Measurements from ENCODE around the gene MYO3A. TPM values are rescaled to one million over a fixed set of nuclear protein-coding genes. Genes with fewer than 3 reads are reported as not detected.

The MYO3A gene
- total RNA-seq, 2 experiments from 2014 or later: not detected

DNA sequence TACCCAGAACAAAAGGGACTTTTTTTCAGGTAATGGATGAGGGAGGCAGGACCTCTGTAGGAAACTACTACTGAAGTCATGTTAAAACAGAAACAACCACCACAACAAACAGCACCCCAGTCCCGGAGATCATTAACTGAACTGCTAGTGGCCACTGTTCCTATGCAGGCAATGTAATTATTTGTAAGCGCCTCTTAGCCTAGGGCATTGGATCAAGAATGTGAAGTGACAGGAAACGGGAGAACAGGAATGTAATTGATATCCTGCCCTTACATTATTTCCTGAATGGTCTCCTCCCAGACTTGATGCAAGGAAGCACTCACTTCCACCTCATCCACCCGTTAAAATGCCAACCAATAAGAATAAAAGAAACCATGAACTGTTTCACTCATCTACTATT, 265.8 kb downstream of the MYO3A start:
- Mint-ChIP-seq H3K4me1 (ENCODE audit: low read depth) (no peaks in the 10 kb centered on the region), H3K27me3 (peaks cover 2% of the 10 kb centered on the region), H3K9me3 (no peaks in the 10 kb centered on the region), H3K4me3 (no peak overlapping the region), H3K27ac (no peak overlapping the region), H3K36me3 (ENCODE audit: low read depth) (no peaks in the 10 kb centered on the region)
- CTCF ChIA-PET: no interaction called here
- intact Hi-C loops (cut with micrococcal nuclease): no loop called here
- POLR2A ChIA-PET: no interaction called here
- ATAC-seq (no peak), DNase-seq (no peak)
- TF ChIP-seq, protein P1, sequence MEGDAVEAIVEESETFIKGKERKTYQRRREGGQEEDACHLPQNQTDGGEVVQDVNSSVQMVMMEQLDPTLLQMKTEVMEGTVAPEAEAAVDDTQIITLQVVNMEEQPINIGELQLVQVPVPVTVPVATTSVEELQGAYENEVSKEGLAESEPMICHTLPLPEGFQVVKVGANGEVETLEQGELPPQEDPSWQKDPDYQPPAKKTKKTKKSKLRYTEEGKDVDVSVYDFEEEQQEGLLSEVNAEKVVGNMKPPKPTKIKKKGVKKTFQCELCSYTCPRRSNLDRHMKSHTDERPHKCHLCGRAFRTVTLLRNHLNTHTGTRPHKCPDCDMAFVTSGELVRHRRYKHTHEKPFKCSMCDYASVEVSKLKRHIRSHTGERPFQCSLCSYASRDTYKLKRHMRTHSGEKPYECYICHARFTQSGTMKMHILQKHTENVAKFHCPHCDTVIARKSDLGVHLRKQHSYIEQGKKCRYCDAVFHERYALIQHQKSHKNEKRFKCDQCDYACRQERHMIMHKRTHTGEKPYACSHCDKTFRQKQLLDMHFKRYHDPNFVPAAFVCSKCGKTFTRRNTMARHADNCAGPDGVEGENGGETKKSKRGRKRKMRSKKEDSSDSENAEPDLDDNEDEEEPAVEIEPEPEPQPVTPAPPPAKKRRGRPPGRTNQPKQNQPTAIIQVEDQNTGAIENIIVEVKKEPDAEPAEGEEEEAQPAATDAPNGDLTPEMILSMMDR (IDR thresholded peaks at IDR 0.05): no peak

DNA sequence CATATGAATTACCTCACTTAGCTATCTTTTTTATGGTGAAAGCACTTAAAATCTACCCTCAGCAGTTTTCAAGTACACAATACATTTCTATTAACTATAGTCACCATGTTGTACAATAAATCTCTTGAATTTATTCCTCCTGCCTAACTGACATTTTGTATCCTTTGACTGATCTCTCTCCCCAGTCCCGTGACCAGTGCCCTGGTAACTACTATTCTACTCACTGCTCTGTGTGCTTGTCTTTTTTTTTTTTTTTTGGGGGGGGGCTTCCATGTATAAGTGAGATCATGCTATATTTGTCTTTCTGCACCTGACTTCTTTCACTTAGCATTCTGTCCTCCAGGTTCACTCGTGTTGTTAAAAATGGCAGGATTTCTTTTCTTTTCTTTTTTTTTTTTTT, 271.2 kb downstream of the MYO3A start:
- CTCF ChIA-PET: no interaction called here
- Mint-ChIP-seq H3K36me3 (ENCODE audit: low read depth) (no peaks in the 10 kb centered on the region), H3K4me3 (no peak overlapping the region), H3K9me3 (peaks cover 2% of the 10 kb centered on the region), H3K4me1 (ENCODE audit: low read depth) (no peaks in the 10 kb centered on the region), H3K27ac (no peak overlapping the region), H3K27me3 (peaks cover 12% of the 10 kb centered on the region)
- TF ChIP-seq, protein P1 (IDR thresholded peaks at IDR 0.05): no peak
- intact Hi-C loops (cut with micrococcal nuclease): no loop called here
- POLR2A ChIA-PET: no interaction called here
- ATAC-seq (no peak), DNase-seq (no peak)

DNA sequence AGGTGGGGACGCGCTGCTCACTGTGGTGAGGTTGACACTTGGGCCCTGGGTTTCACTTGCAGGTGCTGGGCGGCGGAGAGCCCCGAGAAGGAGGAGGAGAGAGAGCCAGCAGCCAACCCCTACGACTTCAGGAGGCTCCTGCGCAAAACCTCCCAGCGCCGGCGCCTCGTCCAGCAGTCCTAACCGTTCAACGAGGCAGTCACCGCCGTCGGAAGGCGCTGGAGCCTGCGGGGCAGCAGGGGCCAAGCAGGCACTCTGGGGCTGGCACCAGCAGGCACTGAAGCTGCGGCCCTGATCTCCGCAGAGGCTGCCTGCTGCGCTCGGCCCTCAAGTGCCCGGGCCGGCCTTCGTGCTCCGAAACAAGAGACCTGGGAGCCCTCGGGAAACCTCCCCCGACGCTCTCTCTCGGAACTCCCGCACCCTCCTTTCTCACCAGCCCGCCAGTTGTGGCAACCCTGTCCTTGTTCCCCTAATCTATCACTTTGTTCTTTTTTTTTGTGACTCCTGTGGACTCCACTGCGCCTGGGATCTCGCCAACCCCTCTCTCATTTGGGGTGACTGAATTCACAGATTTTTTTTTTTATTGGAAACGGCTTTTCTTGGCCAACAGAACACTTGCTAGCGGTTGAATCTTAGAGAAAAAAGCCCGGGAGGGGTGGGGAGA, 277.9 kb downstream of the MYO3A start:
- CTCF ChIA-PET: no interaction called here
- intact Hi-C loops (cut with micrococcal nuclease): no loop called here
- no peaks in the 10 kb centered on the region for H3K36me3 Mint-ChIP-seq (ENCODE audit: low read depth)
- peaks cover 18% of the 10 kb centered on the region for H3K4me1 Mint-ChIP-seq (ENCODE audit: low read depth)
- H3K27ac Mint-ChIP-seq: no peak overlapping the region
- H3K9me3 Mint-ChIP-seq: peaks cover 2% of the 10 kb centered on the region
- POLR2A ChIA-PET: interaction anchor here (0.6 kb wide), 1 partner anchor 1547 kb away, joined by 3 read pairs; no protein-coding TSS in a partner anchor
- no peak for DNase-seq
- ATAC-seq: no peak
- no peak overlapping the region for H3K4me3 Mint-ChIP-seq
- TF ChIP-seq, protein P1 (IDR thresholded peaks at IDR 0.05): no peak
- peaks cover 57% of the 10 kb centered on the region for H3K27me3 Mint-ChIP-seq

DNA sequence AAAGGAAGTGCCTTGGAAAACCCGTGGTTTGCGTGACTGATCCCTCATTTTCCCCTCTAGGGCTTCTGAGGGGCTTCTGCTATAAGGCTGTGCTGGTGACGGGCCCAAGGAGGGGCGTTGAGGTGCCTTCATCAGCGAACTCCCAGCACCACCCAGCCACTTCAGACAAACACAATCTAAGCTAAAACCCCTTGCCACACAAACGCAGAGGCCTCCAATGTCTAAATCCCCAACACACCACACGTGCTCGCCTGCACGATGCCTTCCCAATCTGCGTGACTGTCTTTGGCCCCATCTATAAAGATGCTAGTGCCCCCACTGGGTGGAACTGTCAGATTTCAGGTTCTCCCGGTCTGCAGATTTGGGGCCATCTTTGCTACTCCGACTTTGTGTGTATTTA, 278.5 kb downstream of the MYO3A start:
- intact Hi-C loops (cut with micrococcal nuclease): no loop called here
- peaks cover 1% of the 10 kb centered on the region for H3K9me3 Mint-ChIP-seq
- TF ChIP-seq, protein P1 (IDR thresholded peaks at IDR 0.05): no peak
- ATAC-seq (no peak), DNase-seq (no peak)
- no peaks in the 10 kb centered on the region for H3K36me3 Mint-ChIP-seq (ENCODE audit: low read depth)
- CTCF ChIA-PET: no interaction called here
- peaks cover 57% of the 10 kb centered on the region for H3K27me3 Mint-ChIP-seq
- peaks cover 22% of the 10 kb centered on the region for H3K4me1 Mint-ChIP-seq (ENCODE audit: low read depth)
- POLR2A ChIA-PET: interaction anchor here (0.6 kb wide), 1 partner anchor 1548 kb away, joined by 3 read pairs; no protein-coding TSS in a partner anchor
- no peak overlapping the region for H3K27ac Mint-ChIP-seq
- H3K4me3 Mint-ChIP-seq: no peak overlapping the region

DNA sequence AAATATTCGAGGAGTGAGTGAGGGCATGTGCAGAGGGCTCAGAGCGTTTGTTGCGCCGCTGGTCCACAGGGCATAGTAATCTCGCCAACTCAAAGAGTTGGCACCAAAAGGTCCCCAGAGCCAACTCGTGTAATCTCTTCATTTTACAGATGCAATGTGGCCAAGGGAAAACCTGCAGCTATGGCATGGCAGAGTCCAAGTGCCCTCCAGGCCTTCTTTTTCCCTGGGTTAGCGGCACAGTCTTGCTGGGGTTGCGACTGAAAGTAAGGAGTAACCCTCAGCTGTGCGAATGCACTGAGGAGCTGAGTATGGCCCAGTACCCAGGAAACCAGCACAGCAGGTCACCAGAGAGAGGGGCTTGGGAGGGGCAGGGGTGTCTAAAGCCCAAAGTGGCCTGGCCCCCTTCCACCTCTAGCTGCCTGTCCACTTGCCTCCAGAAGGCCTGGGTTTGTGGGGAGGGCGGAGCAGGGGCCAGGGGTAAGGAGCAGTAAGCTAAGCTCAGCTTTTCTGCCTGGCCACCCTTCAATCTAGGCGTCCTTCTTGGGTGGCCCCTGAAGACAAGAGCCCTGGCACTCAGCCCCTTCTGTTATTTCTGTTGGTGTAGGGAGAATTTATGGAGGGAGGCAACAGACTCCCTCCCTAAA, 279.2 kb downstream of the MYO3A start:
- intact Hi-C loops (cut with micrococcal nuclease): no loop called here
- Mint-ChIP-seq H3K27me3 (peaks cover 60% of the 10 kb centered on the region), H3K4me3 (no peak overlapping the region), H3K36me3 (ENCODE audit: low read depth) (no peaks in the 10 kb centered on the region), H3K4me1 (ENCODE audit: low read depth) (peaks cover 25% of the 10 kb centered on the region), H3K9me3 (no peaks in the 10 kb centered on the region), H3K27ac (no peak overlapping the region)
- ATAC-seq (no peak), DNase-seq (no peak)
- ChIA-PET POLR2A (no interaction called here), CTCF (no interaction called here)
- TF ChIP-seq, protein P1 (IDR thresholded peaks at IDR 0.05): no peak

Data from activated CD8-positive, alpha-beta T cell treated with anti-CD3 and anti-CD28 coated beads for 36 hours (primary cell).